Measurements from ENCODE around the gene RABL2A.
A peak's percentile ranks its signal among the peaks of the same experiment; 100 is the strongest.
"Not testable (repeated sequence)": the region's sequence is repeated elsewhere in the genome, so short reads cannot be mapped to it uniquely, and the experiment has no call there.

RABL2A gene

GRCh38 chr2:113609822-113610221, 17.2 kb upstream of the RABL2A start:
- not testable (repeated sequence) for DNase-seq (ENCODE audit: low read depth)

- DNase-seq (ENCODE audit: low read depth), result not testable (repeated sequence)
Observed at GRCh38 chr2:113621002-113621401, 6.1 kb upstream of the RABL2A start.

GRCh38 chr2:113625906-113626305, 1.2 kb upstream of the RABL2A start:
- DNase-seq (ENCODE audit: low read depth), result not testable (repeated sequence)

- not testable (repeated sequence) for DNase-seq (ENCODE audit: low read depth)
Observed at GRCh38 chr2:113632849-113633345, 5.8 kb downstream of the RABL2A start.

- not testable (repeated sequence) for DNase-seq (ENCODE audit: low read depth)
Observed at GRCh38 chr2:113635358-113635757, 8.3 kb downstream of the RABL2A start.

GRCh38 chr2:113636226-113636625, 9.2 kb downstream of the RABL2A start:
- not testable (repeated sequence) for DNase-seq (ENCODE audit: low read depth)

GRCh38 chr2:113638084-113638483, 11.0 kb downstream of the RABL2A start:
- DNase-seq (ENCODE audit: low read depth), result not testable (repeated sequence)

- not testable (repeated sequence) for DNase-seq (ENCODE audit: low read depth)
Observed at GRCh38 chr2:113646217-113646616, 19.2 kb downstream of the RABL2A start.

GRCh38 chr2:113650834-113651815, 24.1 kb downstream of the RABL2A start:
- not testable (repeated sequence) for DNase-seq (ENCODE audit: low read depth)

GRCh38 chr2:113652599-113652998, 25.5 kb downstream of the RABL2A start:
- DNase-seq (ENCODE audit: low read depth), result not testable (repeated sequence)

GRCh38 chr2:113656031-113656624, 29.1 kb downstream of the RABL2A start:
- DNase-seq (ENCODE audit: low read depth), result not testable (repeated sequence)

GRCh38 chr2:113657735-113658134, 30.7 kb downstream of the RABL2A start:
- not testable (repeated sequence) for DNase-seq (ENCODE audit: low read depth)

- DNase-seq (ENCODE audit: low read depth), result not testable (repeated sequence)
Observed at GRCh38 chr2:113663285-113664060, 36.4 kb downstream of the RABL2A start.

- not testable (repeated sequence) for DNase-seq (ENCODE audit: low read depth)
Observed at GRCh38 chr2:113664761-113665533, 37.9 kb downstream of the RABL2A start.

GRCh38 chr2:113669013-113669412, 41.9 kb downstream of the RABL2A start:
- peak; percentile 3 for DNase-seq (ENCODE audit: low read depth)

- no peak for DNase-seq (ENCODE audit: low read depth)
Observed at GRCh38 chr2:113672326-113672932, 45.4 kb downstream of the RABL2A start.

- no peak for DNase-seq (ENCODE audit: low read depth)
Observed at GRCh38 chr2:113675875-113676274, 48.8 kb downstream of the RABL2A start.

GRCh38 chr2:113676623-113677266, 49.7 kb downstream of the RABL2A start:
- DNase-seq (ENCODE audit: low read depth), result no peak

GRCh38 chr2:113677330-113677729, 50.3 kb downstream of the RABL2A start:
- no peak for DNase-seq (ENCODE audit: low read depth)

- DNase-seq (ENCODE audit: low read depth), result no peak
Observed at GRCh38 chr2:113679457-113679856, 52.4 kb downstream of the RABL2A start.
